Endodermal cell (in vitro differentiated cells): ENCODE measurements around the gene ATP5MC2. TPM values are rescaled to one million over a fixed set of nuclear protein-coding genes. Genes with fewer than 3 reads are reported as not detected.
A peak's percentile ranks its signal among the peaks of the same experiment; 100 is the strongest.

Source experiments
- DNase-seq: peaks from one replicate; pipeline ENCODE4 v3.0.0-alpha.2; 2017
- H3K27ac ChIP-seq: 2 replicates; pipeline ENCODE4 v1.5.1; 2013; ENCODE audit warnings: mild to moderate bottlenecking, low read depth, low read length, moderate library complexity
- H3K27me3 ChIP-seq: 2 replicates; pipeline ENCODE4 v1.6.1; 2013; ENCODE audit warnings: mild to moderate bottlenecking, low read length, moderate library complexity; ENCODE audit not compliant: insufficient read depth, control insufficient read depth, poor library complexity, severe bottlenecking
- H3K36me3 ChIP-seq: 2 replicates; pipeline ENCODE4 v1.7.0; 2013; ENCODE audit warnings: mild to moderate bottlenecking, low read length, moderate library complexity; ENCODE audit not compliant: control insufficient read depth, insufficient read depth
- H3K4me1 ChIP-seq: one replicate; pipeline ENCODE4 v1.7.0; 2013; ENCODE audit warnings: low read length; ENCODE audit not compliant: control insufficient read depth, insufficient read depth
- H3K4me3 ChIP-seq: 2 replicates; pipeline ENCODE4 v1.5.1; 2013; ENCODE audit warnings: mild to moderate bottlenecking, low read length, moderate library complexity
- H3K9ac ChIP-seq: 2 replicates; pipeline ENCODE4 v1.6.1; 2013; ENCODE audit warnings: mild to moderate bottlenecking, low read length, moderate library complexity; ENCODE audit not compliant: poor library complexity, severe bottlenecking; ENCODE audit errors: extremely low read depth
- H3K9me3 ChIP-seq: 2 replicates; pipeline ENCODE4 v1.6.1; 2013; ENCODE audit warnings: mild to moderate bottlenecking, low read length, moderate library complexity; ENCODE audit not compliant: control insufficient read depth
- H3K27ac Mint-ChIP-seq: 2 replicates; pipeline ENCODE4 v1.8.0; 2020; ENCODE audit warnings: mixed read lengths
- H3K27me3 Mint-ChIP-seq: 2 replicates; pipeline ENCODE4 v1.8.0; 2021; ENCODE audit warnings: mild to moderate bottlenecking, mixed read lengths; ENCODE audit not compliant: insufficient read depth
- H3K36me3 Mint-ChIP-seq: 2 replicates; pipeline ENCODE4 v1.8.0; 2020; ENCODE audit warnings: low read depth, mixed read lengths
- H3K4me1 Mint-ChIP-seq: 2 replicates; pipeline ENCODE4 v1.8.0; 2020; ENCODE audit warnings: mixed read lengths
- H3K4me3 Mint-ChIP-seq: 2 replicates; pipeline ENCODE4 v1.8.0; 2020; ENCODE audit warnings: mild to moderate bottlenecking, moderate library complexity, mixed read lengths
- H3K9me3 Mint-ChIP-seq: 2 replicates; pipeline ENCODE4 v1.8.0; 2020; ENCODE audit warnings: mild to moderate bottlenecking, mixed read lengths
- CTCF ChIP-seq: fragments of 200-600 bp; sonication (generic); conservative IDR thresholded peaks from 2 replicates; pipeline ENCODE4 v1.5.0; 2021; ENCODE audit warnings: antibody characterized with exemption, mild to moderate bottlenecking
- WGBS, 2 experiments: methylation state at CpG; one replicate each; pipeline versions ENCODE4 v1.1.5 to v1.1.7; 2013; ENCODE audit warnings: missing lambda C conversion rate in 2 of 2, mixed read lengths in 1 of 2; ENCODE audit not compliant: insufficient coverage in 1 of 2, insufficient read length in 1 of 2; 5-methylcytosine and 5-hydroxymethylcytosine counted together
- total RNA-seq, 2 donors: library from RNA; stranded (reverse); fragmentation: NEBNext Ultra II Directional in 1 of 2; extraction: Animal tissue kit (Norgen Biotek cat#: 25700) in 1 of 2; gene quantifications; 2 replicates in 1 of 2; 3 replicates in 1 of 2; pipeline ENCODE4 v1.2.1, GENCODE V29; 2021

The ATP5MC2 gene
- total RNA-seq, 2 donors from 2014 or later = 299 to 307 TPM

- peak overlapping the region; percentile 44 for H3K9ac ChIP-seq
- Mint-ChIP-seq H3K27me3 (peaks cover 18% of the 10 kb centered on the region), H3K27ac (peak overlapping the region; percentile 93), H3K9me3 (no peaks in the 10 kb centered on the region), H3K36me3 (peaks cover 21% of the 10 kb centered on the region), H3K4me3 (peak overlapping the region; percentile 92), H3K4me1 (peaks cover 26% of the 10 kb centered on the region)
- no peaks in the 10 kb centered on the region for H3K27me3 ChIP-seq
- peak overlapping the region; percentile 91 for H3K4me3 ChIP-seq
- peaks cover 13% of the 10 kb centered on the region for H3K36me3 ChIP-seq
- H3K9me3 ChIP-seq = no peaks in the 10 kb centered on the region
- no peak for TF ChIP-seq CTCF
- H3K4me1 ChIP-seq = peaks cover 4% of the 10 kb centered on the region
- peak overlapping the region; percentile 89 for H3K27ac ChIP-seq
- peak; percentile 83 for DNase-seq
- WGBS, 2 experiments = 6 to 8% methylated on average over 37 to 47 of the region's 51 CpGs
Measured at GRCh38 chr12:53677016-53677799, 1.3 kb upstream of the ATP5MC2 start.

- peak overlapping the region; percentile 92 for H3K4me3 Mint-ChIP-seq
- peaks cover 18% of the 10 kb centered on the region for H3K27me3 Mint-ChIP-seq
- H3K9me3 Mint-ChIP-seq = no peaks in the 10 kb centered on the region
Measured at GRCh38 chr12:53676656-53677015, 753 bp upstream of the ATP5MC2 start.

GRCh38 chr12:53674977-53675700, 744 bp downstream of the ATP5MC2 start:
- peak overlapping the region; percentile 99 for H3K27ac Mint-ChIP-seq
- peaks cover 16% of the 10 kb centered on the region for H3K27me3 Mint-ChIP-seq
- Histone ChIP-seq H3K9ac (peak overlapping the region; percentile 81), H3K9me3 (no peaks in the 10 kb centered on the region), H3K27me3 (no peaks in the 10 kb centered on the region), H3K4me1 (peaks cover 4% of the 10 kb centered on the region), H3K36me3 (peaks cover 31% of the 10 kb centered on the region), H3K4me3 (peak overlapping the region; percentile 91), H3K27ac (peak overlapping the region; percentile 82)
- peaks cover 26% of the 10 kb centered on the region for H3K4me1 Mint-ChIP-seq
- H3K36me3 Mint-ChIP-seq = peaks cover 36% of the 10 kb centered on the region
- no peak for TF ChIP-seq CTCF
- peak overlapping the region; percentile 92 for H3K4me3 Mint-ChIP-seq
- H3K9me3 Mint-ChIP-seq = no peaks in the 10 kb centered on the region
- no peak for DNase-seq
- WGBS, 2 experiments = 54 to 66% methylated on average over 6 to 8 of the region's 8 CpGs

More at GRCh38 chr12:53676656-53677015, 753 bp upstream of the ATP5MC2 start:
- H3K27ac Mint-ChIP-seq = peak overlapping the region; percentile 93
- H3K36me3 ChIP-seq = peaks cover 16% of the 10 kb centered on the region
- H3K4me1 Mint-ChIP-seq = peaks cover 26% of the 10 kb centered on the region
- H3K9ac ChIP-seq = peak overlapping the region; percentile 44
- H3K9me3 ChIP-seq = no peaks in the 10 kb centered on the region
- H3K27ac ChIP-seq = peak overlapping the region; percentile 89
- no peaks in the 10 kb centered on the region for H3K27me3 ChIP-seq
- no peak for TF ChIP-seq CTCF
- H3K4me1 ChIP-seq = peaks cover 4% of the 10 kb centered on the region
- DNase-seq = peak; percentile 89
- peaks cover 22% of the 10 kb centered on the region for H3K36me3 Mint-ChIP-seq
- 12 to 18% methylated on average over 6 to 15 of the region's 15 CpGs for WGBS, 2 experiments
- H3K4me3 ChIP-seq = peak overlapping the region; percentile 91
